Mesenchymal stem cell (in vitro differentiated cells and primary cell): ENCODE measurements around the gene ARID1B.

Experiments used
- DNase-seq: peaks from one replicate; pipeline ENCODE4 v3.0.0-alpha.2; 2013
- H2AFZ ChIP-seq: one replicate; pipeline ENCODE4 v1.6.1; 2013; ENCODE audit warnings: low read depth, mild to moderate bottlenecking, control low read depth, inconsistent platforms, low read length, moderate library complexity
- H2AK5ac ChIP-seq: 2 replicates; pipeline ENCODE4 v1.6.1; 2013; ENCODE audit warnings: low read length, moderate library complexity, mild to moderate bottlenecking, inconsistent platforms; ENCODE audit not compliant: severe bottlenecking
- H2BK120ac ChIP-seq: one replicate; pipeline ENCODE4 v1.6.1; 2013; ENCODE audit warnings: low read depth, mild to moderate bottlenecking, inconsistent platforms, low read length, moderate library complexity
- H2BK12ac ChIP-seq, 2 experiments: one replicate each; pipeline ENCODE4 v1.6.1; 2013; ENCODE audit warnings: inconsistent platforms in 2 of 2, low read length in 2 of 2, mild to moderate bottlenecking in 2 of 2, moderate library complexity in 2 of 2, control low read depth in 1 of 2
- H2BK15ac ChIP-seq: one replicate; pipeline ENCODE4 v1.6.1; 2013; ENCODE audit warnings: mild to moderate bottlenecking, low read depth, inconsistent platforms; ENCODE audit not compliant: poor library complexity, severe bottlenecking
- H2BK5ac ChIP-seq: 2 replicates; pipeline ENCODE4 v1.6.1; 2013; ENCODE audit warnings: low read depth, mild to moderate bottlenecking, low read length, control low read depth, inconsistent platforms; ENCODE audit not compliant: poor library complexity, severe bottlenecking
- H3K14ac ChIP-seq, 2 experiments: one replicate each; pipeline ENCODE4 v1.6.1; 2013; ENCODE audit warnings: inconsistent platforms in 2 of 2, low read length in 2 of 2, control low read depth in 1 of 2, mild to moderate bottlenecking in 1 of 2, moderate library complexity in 1 of 2
- H3K18ac ChIP-seq, 2 experiments: one replicate each; pipeline ENCODE4 v1.6.1; 2013; ENCODE audit warnings: inconsistent platforms in 2 of 2, low read length in 2 of 2, control low read depth in 1 of 2, low read depth in 1 of 2, mild to moderate bottlenecking in 1 of 2
- H3K23ac ChIP-seq, 2 experiments: one replicate each; pipeline ENCODE4 v1.6.1; 2013; ENCODE audit warnings: inconsistent platforms in 2 of 2, low read length in 2 of 2, mild to moderate bottlenecking in 2 of 2, moderate library complexity in 2 of 2, control low read depth in 1 of 2
- H3K27ac ChIP-seq: 2 replicates; pipeline ENCODE4 v1.5.1; 2013; ENCODE audit warnings: mild to moderate bottlenecking, moderate library complexity, low read length, control low read depth, inconsistent platforms; ENCODE audit not compliant: poor library complexity, severe bottlenecking
- H3K27me3 ChIP-seq, 2 experiments: 2 replicates each; pipeline versions ENCODE4 v1.6.1 to v1.7.0; 2013; ENCODE audit warnings: low read length in 2 of 2, mild to moderate bottlenecking in 2 of 2, moderate library complexity in 2 of 2, control low read depth in 1 of 2, inconsistent platforms in 1 of 2; ENCODE audit not compliant: control insufficient read depth in 1 of 2, insufficient read depth in 1 of 2
- H3K36me3 ChIP-seq, 2 experiments: 2 replicates each; pipeline versions ENCODE4 v1.6.1 to v1.7.0; 2013; ENCODE audit warnings: low read length in 2 of 2, control low read depth in 1 of 2, inconsistent platforms in 1 of 2, low read depth in 1 of 2, mild to moderate bottlenecking in 1 of 2; ENCODE audit not compliant: insufficient read depth in 2 of 2, control insufficient read depth in 1 of 2
- H3K4ac ChIP-seq, 2 experiments: one replicate each; pipeline ENCODE4 v1.6.1; 2013; ENCODE audit warnings: inconsistent platforms in 2 of 2, low read length in 2 of 2, mild to moderate bottlenecking in 2 of 2, moderate library complexity in 2 of 2, control low read depth in 1 of 2, low read depth in 1 of 2
- H3K4me1 ChIP-seq: 2 replicates; pipeline ENCODE4 v1.6.1; 2013; ENCODE audit warnings: low read depth, low read length, control low read depth; ENCODE audit not compliant: control insufficient read depth, insufficient read depth
- H3K4me2 ChIP-seq: 2 replicates; pipeline ENCODE4 v1.6.1; 2013; ENCODE audit warnings: low read length, mild to moderate bottlenecking, inconsistent platforms; ENCODE audit not compliant: poor library complexity, severe bottlenecking
- H3K4me3 ChIP-seq, 2 experiments: 2 replicates each; pipeline versions ENCODE4 v1.5.1 to v1.7.0; 2013; ENCODE audit warnings: low read length in 2 of 2, mild to moderate bottlenecking in 2 of 2, control low read depth in 1 of 2, low read depth in 1 of 2; ENCODE audit not compliant: insufficient read depth in 1 of 2
- H3K79me1 ChIP-seq: replicated peaks from 2 replicates; pipeline ENCODE4 v1.6.1; 2013; ENCODE audit warnings: mild to moderate bottlenecking, control low read depth, low read length, inconsistent platforms; ENCODE audit not compliant: poor library complexity, severe bottlenecking
- H3K9ac ChIP-seq: 2 replicates; pipeline ENCODE4 v1.7.0; 2013; ENCODE audit warnings: mild to moderate bottlenecking, low read length, moderate library complexity
- H3K9me3 ChIP-seq: 2 replicates; pipeline ENCODE4 v1.7.0; 2013; ENCODE audit warnings: mild to moderate bottlenecking, low read length; ENCODE audit not compliant: control insufficient read depth
- H4K8ac ChIP-seq: one replicate; pipeline ENCODE4 v1.6.1; 2013; ENCODE audit warnings: inconsistent platforms, mild to moderate bottlenecking, low read length, moderate library complexity
- H4K91ac ChIP-seq: one replicate; pipeline ENCODE4 v1.6.1; 2013; ENCODE audit warnings: mild to moderate bottlenecking, low read length, inconsistent platforms
- WGBS: methylation state at CpG from one replicate; pipeline ENCODE4 v1.1.7; 2013; ENCODE audit warnings: mixed read lengths; 5-methylcytosine and 5-hydroxymethylcytosine counted together

ARID1B gene

GRCh38 chr6:157069585-157069984, 292.4 kb downstream of the ARID1B start:
- Histone ChIP-seq H3K27me3 (no peaks in the 10 kb centered on the region), H3K9me3 (no peaks in the 10 kb centered on the region), H2BK12ac (no peak overlapping the region), H3K14ac (no peak overlapping the region), H3K23ac (no peak overlapping the region), H2AFZ (no peak overlapping the region), H3K4ac (no peak overlapping the region), H4K91ac (no peak overlapping the region), H3K4me2 (no peak overlapping the region), H3K9ac (no peak overlapping the region), H2AK5ac (no peak overlapping the region), H3K27ac (no peak overlapping the region), H3K18ac (no peak overlapping the region), H3K4me3 (no peak overlapping the region), H2BK120ac (no peak overlapping the region), H3K36me3 (peaks cover 0 to 4% of the 10 kb centered on the region in 2 experiments), H2BK5ac (no peak overlapping the region), H3K79me1 (peaks cover 18% of the 10 kb centered on the region), H2BK15ac (no peak overlapping the region), H3K4me1 (peaks cover 8% of the 10 kb centered on the region), H4K8ac (no peak overlapping the region)
- WGBS: 78% methylated on average over 4 of the region's 5 CpGs
- no peak for DNase-seq

- H2BK12ac ChIP-seq: no peak overlapping the region
- no peaks in the 10 kb centered on the region for H3K9me3 ChIP-seq
- WGBS: 77% methylated on average over 6 of the region's 8 CpGs
- H3K14ac ChIP-seq: no peak overlapping the region
- no peak overlapping the region for H3K4me3 ChIP-seq
- H3K4me2 ChIP-seq: peak overlapping the region; percentile 25
- H3K23ac ChIP-seq: no peak overlapping the region
- no peak overlapping the region for H3K4ac ChIP-seq
- no peak overlapping the region for H3K27ac ChIP-seq
- H3K4me1 ChIP-seq: peaks cover 8% of the 10 kb centered on the region
- H2AK5ac ChIP-seq: no peak overlapping the region
- no peak overlapping the region for H2BK5ac ChIP-seq
- no peaks in the 10 kb centered on the region for H3K27me3 ChIP-seq
- no peak overlapping the region for H3K9ac ChIP-seq
- no peak overlapping the region for H4K8ac ChIP-seq
- peaks cover 20% of the 10 kb centered on the region for H3K79me1 ChIP-seq
- H2BK120ac ChIP-seq: no peak overlapping the region
- H3K36me3 ChIP-seq: peaks cover 0 to 4% of the 10 kb centered on the region in 2 experiments
- H4K91ac ChIP-seq: no peak overlapping the region
- H3K18ac ChIP-seq: no peak overlapping the region
- H2BK15ac ChIP-seq: no peak overlapping the region
- H2AFZ ChIP-seq: no peak overlapping the region
- DNase-seq: no peak
Measured at GRCh38 chr6:157070403-157071107, 293.4 kb downstream of the ARID1B start.

- Histone ChIP-seq H3K4me1 (peaks cover 7% of the 10 kb centered on the region), H3K9me3 (no peaks in the 10 kb centered on the region), H3K4me3 (no peak overlapping the region), H2AK5ac (no peak overlapping the region), H3K4ac (no peak overlapping the region), H2BK120ac (no peak overlapping the region), H2BK12ac (no peak overlapping the region), H2BK5ac (no peak overlapping the region), H2AFZ (no peak overlapping the region), H3K18ac (no peak overlapping the region), H3K14ac (no peak overlapping the region), H3K23ac (no peak overlapping the region), H4K91ac (no peak overlapping the region), H2BK15ac (no peak overlapping the region), H3K27me3 (no peaks in the 10 kb centered on the region), H3K4me2 (no peak overlapping the region), H3K9ac (no peak overlapping the region), H4K8ac (no peak overlapping the region), H3K79me1 (peaks cover 22% of the 10 kb centered on the region), H3K27ac (no peak overlapping the region), H3K36me3 (peaks cover 0 to 4% of the 10 kb centered on the region in 2 experiments)
- WGBS: no CpG with 5 or more reads among the region's 2 CpGs
- no peak for DNase-seq
Measured at GRCh38 chr6:157072128-157072527, 294.9 kb downstream of the ARID1B start.

- no peak overlapping the region for H3K18ac ChIP-seq
- 98% methylated on average over 4 of the region's 4 CpGs for whole genome bisulfite sequencing
Measured at GRCh38 chr6:157073596-157073995, 296.4 kb downstream of the ARID1B start.

More at GRCh38 chr6:157073596-157073995, 296.4 kb downstream of the ARID1B start:
- Histone ChIP-seq H3K9me3 (no peaks in the 10 kb centered on the region), H3K4me1 (peaks cover 5% of the 10 kb centered on the region), H3K9ac (no peak overlapping the region), H3K4me3 (no peak overlapping the region), H3K27me3 (no peaks in the 10 kb centered on the region), H2BK5ac (no peak overlapping the region), H3K36me3 (peaks cover 0 to 4% of the 10 kb centered on the region in 2 experiments), H2BK120ac (no peak overlapping the region), H2AFZ (no peak overlapping the region), H3K27ac (no peak overlapping the region), H3K4ac (no peak overlapping the region), H2BK15ac (no peak overlapping the region), H3K4me2 (no peak overlapping the region), H2BK12ac (no peak overlapping the region), H3K23ac (no peak overlapping the region), H2AK5ac (no peak overlapping the region), H4K91ac (no peak overlapping the region), H3K14ac (no peak overlapping the region), H3K79me1 (peaks cover 25% of the 10 kb centered on the region), H4K8ac (no peak overlapping the region)
- no peak for DNase-seq
